Left cardiac atrium (tissue), 4 donors: ENCODE results near the gene IRGQ. TPM values are rescaled to one million over a fixed set of nuclear protein-coding genes. Genes with fewer than 3 reads are reported as not detected.
"Not testable (repeated sequence)": the region's sequence is repeated elsewhere in the genome, so short reads cannot be mapped to it uniquely, and the experiment has no call there.

Source experiments
- ATAC-seq, 2 donors: fragments of 200-7000 bp; cut with Tn5 transposase; one replicate each; pipeline ENCODE4 v1.9.1; 2020; ENCODE audit warnings: mild to moderate bottlenecking in 2 of 2, moderate library complexity in 2 of 2
- DNase-seq: peaks from one replicate; pipeline ENCODE4 v3.0.0-alpha.2; 2020
- intact Hi-C, 2 donors: fragments of 100-400 bp; cut with DNase I; formaldehyde crosslinking; loops; one replicate each; pipeline versions ENCODE4 v1.14.1 to v1.15.1; 2022 to 2023
- total RNA-seq, 2 donors: library from RNA; stranded (reverse); fragmentation: NEBNext Ultra II Directional; extraction: Animal tissue kit (Norgen Biotek cat#: 25700); gene quantifications; one replicate each; pipeline ENCODE4 v1.2.1, GENCODE V29; 2021
- donor health status: DM: no; HTN: yes; CAD: no.
- donor health status: DM: no; HTN: yes; CAD: no; lungs with severe emphysema.
- donor health status: DM: yes; HTN: yes; CAD: no.
- donor health status: Dilated cardiomyopathy.

IRGQ gene
- total RNA-seq, 2 donors from 2014 or later, result 18.3 to 27.8 TPM

GRCh38 chr19:43605875-43606568 lies 10.1 kb upstream of the IRGQ start:
- DNase-seq (no peak), ATAC-seq (no peak)
- intact Hi-C loops, result no loop called here

DNA sequence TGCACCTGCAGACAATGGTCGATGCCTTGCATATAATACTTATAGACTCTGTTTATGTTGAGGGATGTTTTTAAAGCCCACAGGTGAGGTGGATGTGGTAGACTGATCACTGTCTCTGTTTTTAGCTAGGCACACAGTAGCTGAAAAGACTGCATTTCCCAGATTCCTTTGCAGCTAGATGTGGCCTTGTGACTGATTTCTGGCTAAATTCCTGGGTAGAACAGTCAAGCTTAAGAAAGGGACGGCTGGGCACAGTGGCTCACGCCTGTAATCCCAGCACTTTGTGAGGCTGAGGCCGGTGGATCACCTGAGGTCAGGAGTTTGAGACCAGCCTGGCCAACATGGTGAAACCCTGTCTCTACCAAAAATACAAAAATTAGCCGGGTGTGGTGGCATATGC lies 4.4 kb upstream of the IRGQ start:
- DNase-seq, ATAC-seq, intact Hi-C loops: not testable (repeated sequence)

DNA sequence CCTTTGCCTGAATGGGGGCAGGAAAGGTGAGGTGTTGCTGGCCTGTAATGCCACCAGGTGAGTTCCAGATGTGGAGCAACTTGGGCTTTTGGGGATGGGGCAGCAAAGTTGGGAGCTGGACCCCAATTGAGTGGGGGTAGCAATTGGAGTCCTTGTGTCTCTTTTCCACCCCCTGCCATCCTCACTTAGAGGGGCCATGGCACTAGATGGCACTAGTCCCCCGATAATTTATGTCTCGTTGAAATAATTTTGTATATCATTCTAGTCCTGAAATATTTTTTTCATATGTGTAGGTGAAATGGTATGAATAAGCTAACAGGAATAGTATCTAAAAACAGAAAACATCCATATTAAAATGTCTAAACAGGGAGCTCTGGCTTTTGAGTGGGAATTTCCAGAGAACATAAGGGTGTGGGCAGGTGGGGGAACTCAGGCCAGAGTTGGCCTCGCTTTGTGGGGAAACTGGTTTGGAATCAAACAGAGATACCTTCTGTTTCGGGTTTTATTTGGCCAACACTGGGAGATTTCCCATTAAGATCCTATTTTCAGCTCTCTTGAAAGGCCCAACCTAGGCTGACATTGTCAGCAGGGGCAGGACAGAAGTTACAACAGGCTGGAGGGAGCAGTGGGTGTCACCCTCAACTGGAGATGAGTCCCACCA lies 3.8 kb upstream of the IRGQ start:
- no peak for DNase-seq
- intact Hi-C loops, result no loop called here
- no peak for ATAC-seq

DNA sequence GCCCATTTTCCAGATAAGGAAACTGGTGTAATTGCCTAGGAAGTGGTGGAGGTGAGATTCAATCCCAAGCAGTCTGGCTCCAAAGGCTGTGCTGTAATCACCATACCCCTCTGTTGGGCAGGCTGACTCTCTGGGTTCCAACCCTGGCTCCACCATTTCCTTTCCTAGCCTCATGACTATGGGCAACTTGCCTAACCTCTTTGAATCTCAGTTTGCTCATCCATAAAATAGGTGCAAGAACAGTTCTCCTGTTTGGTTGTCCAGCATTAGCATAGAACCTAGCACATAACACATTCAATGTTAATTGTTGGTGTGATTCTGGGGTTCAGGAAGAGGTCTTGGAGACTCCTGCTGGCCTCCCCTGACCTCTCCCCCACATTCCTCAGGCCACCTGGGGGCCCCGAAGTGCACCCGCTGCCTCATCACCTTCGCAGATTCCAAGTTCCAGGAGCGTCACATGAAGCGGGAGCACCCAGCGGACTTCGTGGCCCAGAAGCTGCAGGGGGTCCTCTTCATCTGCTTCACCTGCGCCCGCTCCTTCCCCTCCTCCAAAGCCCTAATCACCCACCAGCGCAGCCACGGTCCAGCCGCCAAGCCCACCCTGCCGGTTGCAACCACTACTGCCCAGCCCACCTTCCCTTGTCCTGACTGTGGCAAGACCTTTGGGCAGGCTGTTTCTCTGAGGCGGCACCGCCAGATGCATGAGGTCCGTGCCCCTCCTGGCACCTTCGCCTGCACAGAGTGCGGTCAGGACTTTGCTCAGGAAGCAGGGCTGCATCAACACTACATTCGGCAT lies 2.7 kb upstream of the IRGQ start:
- intact Hi-C loops, result no loop called here
- DNase-seq, result no peak
- no peak for ATAC-seq

DNA sequence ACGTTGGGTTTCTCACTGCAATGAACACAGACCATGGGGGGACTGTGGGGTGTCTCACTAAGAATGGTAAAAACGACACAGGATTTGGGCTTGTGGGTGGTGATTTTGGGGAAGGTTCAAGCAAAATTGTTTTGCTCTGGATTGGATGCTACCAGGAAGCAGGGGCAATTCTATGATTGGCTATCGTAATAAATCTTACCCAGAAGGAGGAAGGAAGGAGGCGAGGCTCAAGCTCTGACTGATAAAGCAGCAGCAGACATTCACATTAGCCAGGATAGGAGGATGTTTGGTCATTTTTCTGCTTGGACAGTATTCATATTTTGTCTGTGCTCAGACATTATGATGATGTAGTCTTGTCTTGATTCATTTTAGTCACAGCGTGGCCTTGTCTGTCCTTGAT lies 1.9 kb upstream of the IRGQ start:
- intact Hi-C loops, result no loop called here
- ATAC-seq, result no peak

GRCh38 chr19:43596842-43597461 lies 1.0 kb upstream of the IRGQ start:
- no peak for ATAC-seq
- intact Hi-C loops, result loop anchor here in 1 of 2 donors (1.0 kb wide), 2 partner anchors 22 kb away; partner anchors contain the start of genes PINLYP, XRCC1 and ZNF428
- no peak for DNase-seq

More for the DNA sequence above, 1.9 kb upstream of the IRGQ start:
- DNase-seq, result no peak

GRCh38 chr19:43595605-43595998 lies 332 bp downstream of the IRGQ start:
- intact Hi-C loops, result no loop called here
- ATAC-seq, result peak; percentile 3 to 37
- DNase-seq, result no peak

DNA sequence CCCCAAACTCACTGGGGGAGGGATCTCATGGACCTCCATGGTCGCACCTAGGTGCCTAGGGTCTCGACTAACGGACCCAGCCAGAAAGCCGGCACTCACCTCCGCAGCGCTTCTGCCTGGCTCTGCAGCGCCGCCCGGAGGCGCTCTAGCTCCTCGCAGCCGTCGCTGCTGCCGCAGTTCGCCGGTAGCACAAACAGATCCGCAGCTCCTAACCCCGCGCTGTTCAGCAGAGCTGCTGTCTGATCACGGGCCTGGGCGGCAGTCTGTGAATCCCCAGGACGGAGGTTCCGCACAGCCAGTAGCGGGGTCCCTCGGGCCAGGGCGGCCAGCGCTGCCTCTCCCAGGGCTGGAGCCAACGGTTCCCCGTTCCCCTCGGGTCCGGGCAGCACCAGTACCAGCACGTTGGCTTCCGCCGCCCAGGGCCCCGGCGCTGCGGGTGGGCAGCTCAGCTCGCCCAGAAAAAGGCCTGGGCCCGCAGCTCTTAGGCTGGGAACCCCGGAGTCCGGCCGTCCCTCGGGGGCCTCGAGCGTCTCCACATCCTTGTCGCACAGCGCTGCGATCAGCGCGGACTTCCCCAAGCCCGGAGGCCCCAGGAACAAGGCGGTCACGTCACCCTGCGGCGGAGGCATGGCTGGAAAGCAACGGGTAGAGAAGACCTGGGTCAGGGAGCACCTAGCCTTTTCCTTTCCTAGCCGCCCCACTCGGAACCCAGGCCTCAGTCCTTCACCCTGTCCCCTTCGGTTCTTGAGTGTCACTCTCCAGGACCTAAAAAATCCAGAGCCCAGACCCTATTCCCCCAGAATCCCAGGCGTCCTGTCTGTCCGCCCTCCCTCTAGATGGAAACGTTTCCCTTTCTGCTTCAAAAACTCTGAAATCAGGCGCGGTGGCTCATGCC lies 977 bp downstream of the IRGQ start:
- ATAC-seq (peak; percentile 14 to 27), DNase-seq (peak; percentile 56)
- intact Hi-C loops, result no loop called here

DNA sequence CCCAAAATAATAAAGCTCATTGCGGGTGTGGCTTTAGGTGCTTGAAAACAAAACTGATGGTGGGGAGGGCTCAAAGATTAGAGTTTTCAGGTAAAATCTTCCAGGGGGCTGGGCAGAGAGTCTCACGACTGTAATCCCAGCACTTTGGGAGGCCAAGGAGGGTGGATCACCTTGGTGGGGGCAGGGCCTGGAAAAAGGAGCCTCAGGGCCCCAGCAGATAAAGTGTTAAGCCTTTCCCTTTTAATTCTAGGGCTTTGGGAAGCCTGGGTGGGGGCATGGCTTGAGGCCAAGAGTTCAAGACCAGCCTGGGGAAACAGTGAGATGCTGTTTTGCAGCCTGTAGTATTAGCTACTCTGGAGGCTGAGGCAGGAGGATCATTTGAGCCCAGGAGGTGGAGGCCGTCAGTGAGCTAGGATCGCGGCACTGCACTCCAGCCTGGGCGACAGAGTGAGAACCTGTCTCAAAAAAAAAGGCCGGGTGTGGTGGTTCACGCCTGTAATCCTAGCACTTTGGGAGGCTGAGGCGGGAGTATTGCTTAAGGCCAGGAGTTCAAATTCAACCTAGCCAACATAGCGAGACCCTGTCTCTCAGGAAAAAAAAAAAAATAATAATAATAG lies 1.7 kb downstream of the IRGQ start:
- intact Hi-C loops, result no loop called here
- ATAC-seq (no peak), DNase-seq (no peak)

- ATAC-seq (no peak), DNase-seq (no peak)
- intact Hi-C loops, result no loop called here
Measured at GRCh38 chr19:43592800-43593350, 3.1 kb downstream of the IRGQ start.

GRCh38 chr19:43591904-43592772 lies 3.8 kb downstream of the IRGQ start:
- ATAC-seq (no peak), DNase-seq (no peak)
- intact Hi-C loops, result no loop called here

GRCh38 chr19:43589678-43590077 lies 6.3 kb downstream of the IRGQ start:
- DNase-seq, result no peak
- ATAC-seq, result no peak
- intact Hi-C loops, result no loop called here

DNA sequence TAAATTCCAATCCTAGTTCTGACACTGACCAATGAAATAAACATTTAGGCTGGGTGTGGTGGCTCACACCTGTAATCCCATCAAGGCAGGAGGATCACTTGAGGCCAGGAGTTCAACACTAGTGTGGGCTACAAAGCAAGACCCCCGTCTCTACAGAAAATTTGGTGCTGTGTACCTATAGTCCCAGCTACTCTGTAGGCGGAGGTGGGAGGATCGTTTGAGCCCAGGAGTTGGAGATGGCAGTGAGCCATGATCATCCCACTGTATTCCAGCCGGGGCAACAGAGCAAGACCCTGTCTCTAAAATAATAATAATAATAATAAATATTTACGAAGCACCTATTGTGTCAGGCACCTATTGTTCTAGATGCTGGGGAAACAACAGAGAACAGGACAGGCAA lies 6.7 kb downstream of the IRGQ start:
- intact Hi-C loops, result no loop called here
- no peak for DNase-seq
- no peak for ATAC-seq

DNA sequence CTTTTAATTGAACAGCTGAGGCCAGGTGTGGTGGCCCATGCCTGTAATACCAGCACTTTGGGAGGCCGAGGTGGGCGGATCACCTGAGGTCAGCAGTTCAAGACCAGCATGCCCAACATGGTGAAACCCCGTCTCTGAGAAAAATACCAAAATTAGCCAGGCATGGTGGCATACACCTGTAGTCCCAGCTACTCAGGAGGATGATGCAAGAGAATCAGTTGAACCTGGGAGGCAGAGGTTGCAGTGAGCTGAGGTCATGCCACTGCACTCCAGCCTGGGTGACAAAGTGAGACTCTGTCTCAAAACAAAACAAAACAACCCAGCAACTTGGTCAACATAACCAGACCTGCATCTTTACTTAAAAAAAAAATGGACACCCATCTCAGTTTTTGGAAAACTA lies 8.9 kb downstream of the IRGQ start:
- not testable (repeated sequence) for DNase-seq

GRCh38 chr19:43586346-43586745 lies 9.6 kb downstream of the IRGQ start:
- ATAC-seq (no peak), DNase-seq (no peak)
- intact Hi-C loops, result no loop called here

More for the DNA sequence above, 8.9 kb downstream of the IRGQ start:
- ATAC-seq, intact Hi-C loops: not testable (repeated sequence)

DNA sequence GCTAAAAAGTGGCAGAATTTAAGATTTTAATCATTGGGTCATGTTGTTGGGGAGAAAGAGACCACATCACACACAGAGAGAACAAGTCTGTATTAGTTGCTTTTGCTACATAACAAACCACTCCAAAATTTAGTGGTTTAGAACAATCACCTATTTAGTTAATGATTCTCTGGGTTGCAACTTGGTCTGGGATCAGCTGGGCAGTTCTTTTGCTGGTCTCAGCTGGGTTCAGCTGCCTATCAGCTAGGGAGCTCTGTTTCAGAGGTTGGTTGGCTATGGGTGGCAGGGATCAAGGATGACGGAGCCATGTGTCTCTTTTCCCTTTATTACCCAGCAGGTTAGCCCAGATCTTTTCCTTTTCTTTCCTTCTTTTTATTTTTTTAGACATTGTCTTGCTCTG lies 11.4 kb downstream of the IRGQ start:
- ATAC-seq, result no peak
- DNase-seq, result no peak
- intact Hi-C loops, result no loop called here

GRCh38 chr19:43582495-43582894 lies 13.4 kb downstream of the IRGQ start:
- intact Hi-C loops, result no loop called here
- ATAC-seq (no peak), DNase-seq (no peak)
